Right ventricle myocardium superior (tissue), 1 donor: ENCODE data around the gene DPP6. TPM values are rescaled to one million over a fixed set of nuclear protein-coding genes. Genes with fewer than 3 reads are reported as not detected.

Source experiments
- ATAC-seq: fragments of 200-7000 bp; cut with Tn5 transposase; one replicate; pipeline ENCODE4 v1.9.1; 2020; ENCODE audit warnings: mild to moderate bottlenecking; ENCODE audit not compliant: poor library complexity
- DNase-seq: peaks from one replicate; pipeline ENCODE4 v3.0.0-alpha.2; 2020
- intact Hi-C: fragments of 100-400 bp; cut with DNase I; formaldehyde crosslinking; loops from one replicate; pipeline ENCODE4 v1.11.2; 2022
- total RNA-seq: library from RNA; stranded (reverse); fragmentation: NEBNext Ultra II Directional; extraction: Animal tissue kit (Norgen Biotek cat#: 25700); gene quantifications from one replicate; pipeline ENCODE4 v1.2.1, GENCODE V29; 2021
- donor health status: DM: no; HTN: yes; CAD: no; lungs with severe emphysema.

The DPP6 gene
- total RNA-seq, 1 donor from 2014 or later: 0.19 TPM

GRCh38 chr7:154836021-154836448 lies 783.8 kb downstream of the DPP6 start:
- intact Hi-C loops: no loop called here
- DNase-seq (no peak), ATAC-seq (no peak)

DNA sequence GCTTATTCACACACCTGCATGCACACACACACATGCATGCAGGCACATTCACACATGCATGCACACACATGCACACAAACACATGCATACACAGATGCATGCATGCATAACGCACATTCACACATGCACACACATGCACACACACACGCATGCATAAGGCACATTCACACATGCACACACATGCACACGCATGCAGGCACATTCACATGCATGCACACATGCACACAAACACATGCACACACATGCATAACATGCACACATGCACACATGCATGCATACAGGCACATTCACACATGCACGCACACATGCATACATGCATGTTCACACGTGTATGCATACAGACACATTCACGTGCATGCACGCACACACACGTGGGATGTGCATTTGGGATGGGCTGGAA lies 784.9 kb downstream of the DPP6 start:
- no peak for DNase-seq
- ATAC-seq: no peak
- intact Hi-C loops: no loop called here

DNA sequence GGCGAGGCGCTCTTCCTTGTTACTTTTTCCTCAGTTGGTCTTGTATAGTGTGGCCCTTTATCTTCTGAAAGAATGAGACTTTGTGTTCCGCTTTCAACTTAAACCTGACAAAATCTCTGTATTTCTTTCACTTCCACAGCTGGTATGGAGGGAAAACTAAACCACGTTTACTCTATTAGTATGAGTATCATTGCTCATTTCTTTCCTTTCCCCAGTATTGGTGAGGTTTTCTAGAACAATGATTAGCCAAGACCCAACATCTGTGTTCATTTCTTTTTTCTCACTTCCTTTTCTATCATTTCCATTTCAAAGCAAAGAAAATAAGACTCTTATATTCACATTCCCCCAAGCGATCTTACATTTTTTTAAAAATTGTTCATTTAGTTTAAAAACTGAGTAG lies 785.4 kb downstream of the DPP6 start:
- no peak for ATAC-seq
- intact Hi-C loops: no loop called here
- no peak for DNase-seq

GRCh38 chr7:154840086-154840485 lies 787.9 kb downstream of the DPP6 start:
- DNase-seq: no peak
- ATAC-seq: no peak
- intact Hi-C loops: no loop called here

DNA sequence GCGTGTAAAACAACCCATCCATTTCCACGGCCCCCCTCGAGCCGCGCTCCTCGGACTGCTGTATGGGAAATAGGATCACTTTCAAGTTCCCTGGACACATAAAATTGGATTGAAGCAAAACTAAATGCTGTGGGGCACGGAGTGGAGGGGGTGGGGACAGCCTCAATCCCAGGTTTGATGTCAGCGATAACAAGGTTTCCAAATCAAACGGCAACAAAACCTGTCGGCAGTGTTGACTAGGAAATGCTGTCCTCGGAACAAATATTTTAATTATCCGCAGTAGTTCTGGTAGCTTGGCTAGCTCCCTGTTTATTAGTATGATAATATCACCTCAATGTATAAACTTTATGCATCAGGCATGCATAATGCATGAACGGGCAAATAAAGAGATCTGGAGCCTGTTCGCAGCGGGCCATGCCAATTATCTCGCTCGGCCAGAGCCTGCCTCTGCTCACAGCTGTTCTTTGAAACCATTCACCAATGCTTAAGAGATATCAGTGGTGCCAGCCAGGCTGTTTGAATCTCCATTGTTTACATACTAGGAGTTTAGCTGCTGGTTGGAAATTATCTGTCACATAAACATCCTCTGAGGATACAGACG lies 789.6 kb downstream of the DPP6 start:
- ATAC-seq: no peak
- intact Hi-C loops: no loop called here
- no peak for DNase-seq

DNA sequence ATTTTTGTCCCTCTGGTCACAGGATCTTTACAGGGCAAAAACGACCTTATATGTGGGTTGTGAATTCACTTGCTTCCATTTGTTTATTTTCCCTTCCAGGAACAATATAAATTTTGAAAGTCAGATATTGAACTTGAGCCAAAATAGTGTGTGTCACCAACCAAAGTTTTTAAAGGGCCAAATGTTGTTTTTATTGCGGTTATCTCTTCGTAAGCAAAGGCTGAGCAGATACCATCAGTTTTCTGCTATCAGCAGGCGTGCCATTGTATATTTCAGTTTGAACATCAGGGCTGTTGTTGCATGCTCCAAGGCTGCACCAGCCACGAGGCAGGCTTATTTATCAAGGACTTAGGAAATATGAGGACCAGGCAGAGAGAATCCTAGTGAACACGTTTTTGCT lies 790.4 kb downstream of the DPP6 start:
- ATAC-seq (no peak), DNase-seq (no peak)
- intact Hi-C loops: no loop called here

DNA sequence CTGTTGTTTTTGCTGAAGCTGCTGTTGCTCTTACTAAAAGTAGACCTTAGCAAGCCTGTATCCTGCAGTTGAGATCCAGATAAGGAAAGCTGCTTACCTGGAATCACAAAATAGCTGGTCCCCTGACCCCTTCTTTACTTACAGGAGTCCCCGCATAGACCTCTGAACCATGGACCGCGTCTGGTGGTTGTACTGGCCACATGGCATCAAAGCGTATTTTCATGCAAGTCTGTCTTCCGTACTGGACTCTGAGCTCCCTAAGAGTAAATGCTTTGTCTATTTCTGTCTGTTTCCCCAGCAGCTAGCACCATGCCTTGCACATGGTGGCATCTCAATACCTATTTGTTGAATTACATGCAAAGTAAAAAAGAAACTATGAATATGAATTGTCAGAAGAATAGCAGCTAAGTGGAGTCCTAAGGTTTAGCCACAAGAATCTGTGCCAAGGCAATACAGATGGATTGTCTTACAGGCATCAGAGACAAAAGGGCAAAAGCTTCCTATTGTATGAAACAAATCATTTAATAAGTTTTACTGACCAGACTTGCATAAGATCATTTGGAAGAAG lies 791.6 kb downstream of the DPP6 start:
- intact Hi-C loops: no loop called here
- DNase-seq (no peak), ATAC-seq (no peak)

GRCh38 chr7:154844499-154844898 lies 792.3 kb downstream of the DPP6 start:
- intact Hi-C loops: no loop called here
- no peak for ATAC-seq

GRCh38 chr7:154844955-154845354 lies 792.8 kb downstream of the DPP6 start:
- intact Hi-C loops: no loop called here
- no peak for ATAC-seq
- DNase-seq: no peak

More at GRCh38 chr7:154844499-154844898, 792.3 kb downstream of the DPP6 start:
- DNase-seq: no peak

- intact Hi-C loops: no loop called here
- DNase-seq (no peak), ATAC-seq (no peak)
Observed at GRCh38 chr7:154848464-154848863, 796.3 kb downstream of the DPP6 start.

- ATAC-seq (no peak), DNase-seq (no peak)
- intact Hi-C loops: no loop called here
Observed at GRCh38 chr7:154852205-154852604, 800.0 kb downstream of the DPP6 start.

- ATAC-seq (no peak), DNase-seq (no peak)
- intact Hi-C loops: no loop called here
Observed at GRCh38 chr7:154853063-154853726, 801.0 kb downstream of the DPP6 start.

DNA sequence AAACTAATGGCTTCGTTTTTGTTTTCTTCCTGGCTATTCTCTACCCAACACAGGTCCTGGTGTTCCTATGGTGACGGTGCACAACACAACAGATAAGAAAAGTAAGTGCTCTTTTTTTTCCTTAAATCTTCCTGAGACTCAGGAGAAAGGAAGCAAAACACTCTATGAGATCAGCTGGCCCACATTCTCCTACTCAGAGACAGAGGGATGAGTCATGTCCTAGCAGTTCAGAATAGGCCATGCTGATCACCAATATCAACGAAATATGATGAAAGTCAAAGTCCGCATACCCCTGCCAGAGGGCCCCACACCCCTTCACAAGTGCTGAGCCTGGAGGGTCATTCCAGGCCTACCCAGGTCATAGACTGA lies 801.5 kb downstream of the DPP6 start:
- ATAC-seq: no peak
- no peak for DNase-seq
- intact Hi-C loops: no loop called here

- intact Hi-C loops: no loop called here
- no peak for ATAC-seq
- DNase-seq: no peak
Observed at GRCh38 chr7:154854836-154855235, 802.6 kb downstream of the DPP6 start.

DNA sequence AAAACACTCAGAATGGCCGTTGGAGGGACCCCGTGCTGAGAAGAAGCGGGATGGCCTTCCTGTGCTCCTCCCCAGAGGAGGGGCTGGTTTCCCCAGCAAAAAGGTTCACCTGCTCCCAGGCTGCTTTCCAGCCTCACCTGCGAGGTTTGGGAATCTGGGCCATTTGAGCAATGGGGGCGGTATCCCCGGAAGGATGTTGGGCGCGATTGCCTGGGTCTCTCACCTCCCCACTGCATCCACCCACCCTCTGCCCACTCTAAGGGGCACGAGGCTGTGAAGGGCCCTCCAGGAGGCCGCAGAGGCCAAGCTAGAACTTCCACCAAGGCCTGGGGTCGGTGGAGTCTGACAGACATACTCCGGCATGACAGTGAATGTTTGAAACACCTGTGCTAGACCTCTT lies 803.2 kb downstream of the DPP6 start:
- no peak for DNase-seq
- no peak for ATAC-seq
- intact Hi-C loops: no loop called here

DNA sequence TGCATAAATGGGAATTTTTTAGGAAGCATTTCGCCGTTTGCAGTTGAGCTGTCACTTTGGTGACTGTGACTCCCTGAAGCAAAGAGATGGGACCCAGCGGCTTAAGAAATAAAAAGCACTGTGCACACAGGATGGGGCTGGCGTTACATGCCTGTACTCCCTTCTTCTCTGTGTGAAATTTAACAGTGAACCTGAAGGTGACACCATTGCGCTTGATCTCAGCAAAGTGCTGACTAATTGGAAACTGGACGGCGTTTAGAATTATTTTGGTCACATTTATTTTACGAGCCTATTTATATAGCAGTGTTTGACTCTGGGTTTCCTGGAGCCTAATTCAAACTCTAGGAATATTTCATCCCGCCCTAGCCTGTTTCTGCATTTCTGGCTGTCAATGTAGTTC lies 804.5 kb downstream of the DPP6 start:
- no peak for ATAC-seq
- intact Hi-C loops: no loop called here
- DNase-seq: no peak

- intact Hi-C loops: no loop called here
- ATAC-seq: no peak
- DNase-seq: no peak
Observed at GRCh38 chr7:154857240-154857639, 805.0 kb downstream of the DPP6 start.

- no peak for ATAC-seq
- DNase-seq: no peak
Observed at GRCh38 chr7:154857728-154858681, 805.8 kb downstream of the DPP6 start.

GRCh38 chr7:154858836-154859537 lies 806.8 kb downstream of the DPP6 start:
- intact Hi-C loops: no loop called here
- DNase-seq (no peak), ATAC-seq (no peak)

More at GRCh38 chr7:154857728-154858681, 805.8 kb downstream of the DPP6 start:
- intact Hi-C loops: no loop called here
